HCT116 (cell line): ENCODE measurements around the gene LSM10. TPM values are rescaled to one million over a fixed set of nuclear protein-coding genes. Genes with fewer than 3 reads are reported as not detected.

Source experiments
- ATAC-seq: fragments of 200-7000 bp; cut with Tn5 transposase; 2 replicates; pipeline ENCODE4 v1.9.1; 2020; ENCODE audit warnings: mild to moderate bottlenecking, moderate library complexity
- BruUV-seq: library from RNA; stranded (reverse); fragments of 400-500 nt; replicated peaks from 2 replicates; lab custom pipeline; 2021; lab: Mats Ljungman, UMichigan
- CTCF ChIA-PET: fragments of 300-600 bp; sonication (Branson Sonifier 250); formaldehyde crosslinking; loops from one replicate; lab custom pipeline; 2021; ENCODE audit warnings: antibody characterized with exemption; lab: Charles Lee
- POLR2A ChIA-PET: fragments of 300-600, 350-600 bp; sonication (Branson Sonifier 250); formaldehyde crosslinking; loops from one replicate; lab custom pipeline; 2021; ENCODE audit warnings: antibody characterized with exemption; lab: Charles Lee
- RAD21 ChIA-PET, 2 experiments: fragments of 300-600 bp; sonication (Branson Sonifier 250); formaldehyde crosslinking; loops; one replicate each; lab custom pipeline; 2023; ENCODE audit warnings: low total read pairs in 2 of 2; ENCODE audit not compliant: uncharacterized antibody in 2 of 2, unreplicated experiment in 2 of 2, low non-redundant PET in 1 of 2; lab: Charles Lee
- DNase-seq: peaks from one replicate; pipeline ENCODE4 v3.0.0-alpha.2; 2010; ENCODE audit warnings: low read depth, low spot score
- H2AFZ ChIP-seq: fragments of 200-600 bp; shearing (Covaris generic), sonication (generic); 2 replicates; pipeline ENCODE4 v1.6.1; 2017; ENCODE audit warnings: low read depth, mixed run types, mixed read lengths, antibody characterized with exemption, low read length; ENCODE audit not compliant: poor library complexity, severe bottlenecking
- H3K27ac ChIP-seq: 2 replicates; pipeline ENCODE4 v1.5.1; 2012; ENCODE audit warnings: low read depth, low read length
- H3K27me3 ChIP-seq: fragments of 200-600 bp; sonication (generic); 2 replicates; pipeline ENCODE4 v1.6.1; 2016; ENCODE audit warnings: mixed run types, low read length, mixed read lengths; ENCODE audit not compliant: insufficient read depth
- H3K36me3 ChIP-seq, 2 experiments: fragments of 200-500 bp in 1 of 2; fragments of 200-600 bp in 1 of 2; sonication (Bioruptor generic) in 1 of 2; sonication (generic) in 1 of 2; 2 replicates each; pipeline versions ENCODE4 v1.5.1 to v1.6.1; 2014 to 2016; ENCODE audit warnings: low read length in 2 of 2, inconsistent platforms in 1 of 2, mixed read lengths in 1 of 2, mixed run types in 1 of 2; ENCODE audit not compliant: insufficient read depth in 2 of 2, control insufficient read depth in 1 of 2
- H3K4me1 ChIP-seq, 2 experiments: fragments of 200-600 bp in 1 of 2; sonication (generic) in 1 of 2; 2 replicates each; pipeline versions ENCODE4 v1.5.1 to v1.6.1; 2012 to 2017; ENCODE audit warnings: low read length in 2 of 2, inconsistent platforms in 1 of 2, mild to moderate bottlenecking in 1 of 2, mixed read lengths in 1 of 2, mixed run types in 1 of 2, moderate library complexity in 1 of 2; ENCODE audit not compliant: insufficient read depth in 2 of 2, control insufficient read depth in 1 of 2
- H3K4me2 ChIP-seq: fragments of 200-600 bp; sonication (generic); 2 replicates; pipeline ENCODE4 v1.6.1; 2017; ENCODE audit warnings: mixed run types, low read length, mixed read lengths
- H3K4me3 ChIP-seq, 2 experiments: fragments of 200-600 bp in 1 of 2; sonication (generic) in 1 of 2; replicated peaks in 1 of 2; 2 replicates each; pipeline ENCODE4 v1.5.1; 2011 to 2016; ENCODE audit warnings: low read length in 2 of 2, control low read depth in 1 of 2, low read depth in 1 of 2, mild to moderate bottlenecking in 1 of 2, mixed read lengths in 1 of 2, mixed run types in 1 of 2
- H3K79me2 ChIP-seq: fragments of 200-600 bp; sonication (generic); 2 replicates; pipeline ENCODE4 v1.6.1; 2017; ENCODE audit warnings: mild to moderate bottlenecking, mixed run types, low read length, moderate library complexity, mixed read lengths; ENCODE audit not compliant: insufficient read depth
- H3K9ac ChIP-seq: fragments of 200-600 bp; sonication (generic); 2 replicates; pipeline ENCODE4 v1.6.1; 2016; ENCODE audit warnings: low read length, mixed read lengths
- H3K9me2 ChIP-seq: fragments of 200-600 bp; sonication (generic), shearing (Covaris generic); 2 replicates; pipeline ENCODE4 v1.6.1; 2017; ENCODE audit warnings: mixed run types, mild to moderate bottlenecking, moderate library complexity; ENCODE audit not compliant: insufficient read depth
- H3K9me3 ChIP-seq, 2 experiments: fragments of 200-500 bp in 1 of 2; fragments of 200-600 bp in 1 of 2; sonication (Bioruptor generic) in 1 of 2; sonication (generic) in 1 of 2; 2 replicates each; pipeline ENCODE4 v1.6.1; 2014 to 2017; ENCODE audit warnings: low read length in 2 of 2, mixed read lengths in 2 of 2, inconsistent platforms in 1 of 2, low read depth in 1 of 2, mild to moderate bottlenecking in 1 of 2, mixed run types in 1 of 2, moderate library complexity in 1 of 2; ENCODE audit not compliant: control insufficient read depth in 1 of 2, insufficient read depth in 1 of 2
- H4K20me1 ChIP-seq: fragments of 200-600 bp; sonication (generic), shearing (Covaris generic); 2 replicates; pipeline ENCODE4 v1.6.1; 2017; ENCODE audit warnings: mixed run types, mild to moderate bottlenecking, moderate library complexity; ENCODE audit not compliant: insufficient read depth
- CEBPB ChIP-seq: IDR thresholded peaks from 2 replicates; pipeline ENCODE4 v1.6.1; 2012; ENCODE audit warnings: low read depth
- ELF1 ChIP-seq: IDR thresholded peaks from 2 replicates; pipeline ENCODE4 v1.6.1; 2012; ENCODE audit warnings: low read depth, borderline replicate concordance
- EZH2phosphoT487 ChIP-seq: fragments of 200-600 bp; IDR thresholded peaks from 2 replicates; pipeline ENCODE4 v1.6.1; 2018; ENCODE audit warnings: antibody characterized with exemption, borderline replicate concordance
- JUND ChIP-seq: IDR thresholded peaks from 2 replicates; pipeline ENCODE4 v1.6.1; 2012
- POLR2A ChIP-seq: IDR thresholded peaks from 2 replicates; pipeline ENCODE4 v1.7.0; 2011; ENCODE audit warnings: borderline replicate concordance; ENCODE audit not compliant: insufficient read depth, insufficient read length; ENCODE audit errors: extremely low read depth
- SIN3A ChIP-seq: IDR thresholded peaks from 2 replicates; pipeline ENCODE4 v1.6.1; 2012; ENCODE audit warnings: low read depth
- SP1 ChIP-seq: IDR thresholded peaks from 2 replicates; pipeline ENCODE4 v1.6.1; 2012; ENCODE audit warnings: low read depth
- SRF ChIP-seq: IDR thresholded peaks from 2 replicates; pipeline ENCODE4 v1.6.1; 2012; ENCODE audit warnings: low read depth
- TCF7L2 ChIP-seq: IDR thresholded peaks from 2 replicates; pipeline ENCODE4 v1.7.0; 2011; ENCODE audit warnings: borderline replicate concordance, inconsistent platforms; ENCODE audit not compliant: insufficient read depth, insufficient read length; ENCODE audit errors: extremely low read depth
- YY1 ChIP-seq: IDR thresholded peaks from 2 replicates; pipeline ENCODE4 v1.6.1; 2011; ENCODE audit warnings: low read length, low read depth, moderate library complexity, mild to moderate bottlenecking; ENCODE audit not compliant: insufficient replicate concordance; ENCODE audit errors: extremely low read depth
- intact Hi-C: fragments of 100-400 bp; cut with micrococcal nuclease; formaldehyde crosslinking; loops from 2 replicates; pipeline ENCODE4 v1.10.0; 2022
- total RNA-seq: library from RNA; stranded (reverse); gene quantifications from one replicate; pipeline ENCODE4 v1.2.1, GENCODE V29; 2021; ENCODE audit not compliant: unreplicated experiment
- TF ChIP-seq, protein P1 (sequence below): IDR thresholded peaks from 2 replicates; pipeline ENCODE4 v1.6.1; 2012; ENCODE audit warnings: low read depth

Gene LSM10
- total RNA-seq, 1 experiment from 2014 or later: 49.5 TPM

DNA sequence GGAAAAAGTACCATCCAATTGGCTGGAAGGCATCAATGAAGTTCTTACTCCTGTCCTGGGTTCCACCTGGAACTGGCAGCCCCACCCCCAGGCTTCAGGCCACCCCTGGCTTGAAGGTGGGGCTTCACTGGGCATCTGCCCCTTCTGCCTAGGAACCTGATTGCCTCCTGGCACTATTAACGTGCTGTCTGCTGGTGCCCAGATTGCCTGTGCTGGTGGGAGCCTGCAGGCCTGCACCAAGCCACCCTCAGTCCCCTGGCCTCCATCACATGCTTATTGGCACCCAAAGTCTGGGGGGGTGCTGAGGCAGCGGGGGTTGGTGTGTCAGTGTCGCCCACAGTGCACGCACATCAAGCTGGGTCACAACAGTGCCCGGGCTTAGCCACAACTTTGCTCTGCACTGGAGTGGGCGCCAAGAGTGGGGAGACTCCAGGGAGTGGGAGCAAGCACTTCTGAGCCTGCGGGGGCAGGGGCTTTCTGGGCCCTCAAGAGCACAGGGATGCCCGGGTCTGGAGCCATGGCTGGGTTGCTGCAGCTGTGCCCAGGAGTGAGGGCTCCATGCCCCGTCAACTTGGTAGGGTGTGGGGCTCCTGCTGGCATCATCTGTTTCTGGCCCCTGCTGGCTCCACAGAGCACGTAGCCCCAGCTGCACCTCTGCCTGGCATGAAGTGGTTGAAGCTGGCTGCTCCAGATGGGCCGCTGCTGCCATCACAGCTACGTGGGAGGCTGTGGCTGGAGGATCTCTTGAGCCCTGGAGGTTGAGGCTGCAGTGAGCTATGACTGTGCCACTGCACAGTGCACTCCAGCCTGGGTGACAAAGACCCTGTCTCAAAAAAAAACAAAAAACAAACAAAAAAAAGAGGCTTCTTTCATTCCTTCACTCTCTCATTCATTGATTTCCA lies 4.1 kb upstream of the LSM10 start:
- no peaks in the 10 kb centered on the region for H3K27me3 ChIP-seq
- peak overlapping the region; percentile 78 to 79 for H3K4me3 ChIP-seq
- H4K20me1 ChIP-seq: no peaks in the 10 kb centered on the region
- DNase-seq (no peak), ATAC-seq (no peak)
- peak overlapping the region; percentile 74 for H3K27ac ChIP-seq
- peak overlapping the region; percentile 96 for H3K4me2 ChIP-seq
- TF ChIP-seq YY1: no peak
- TF ChIP-seq CEBPB: no peak
- no peak for TF ChIP-seq SP1
- TF ChIP-seq, protein P1, sequence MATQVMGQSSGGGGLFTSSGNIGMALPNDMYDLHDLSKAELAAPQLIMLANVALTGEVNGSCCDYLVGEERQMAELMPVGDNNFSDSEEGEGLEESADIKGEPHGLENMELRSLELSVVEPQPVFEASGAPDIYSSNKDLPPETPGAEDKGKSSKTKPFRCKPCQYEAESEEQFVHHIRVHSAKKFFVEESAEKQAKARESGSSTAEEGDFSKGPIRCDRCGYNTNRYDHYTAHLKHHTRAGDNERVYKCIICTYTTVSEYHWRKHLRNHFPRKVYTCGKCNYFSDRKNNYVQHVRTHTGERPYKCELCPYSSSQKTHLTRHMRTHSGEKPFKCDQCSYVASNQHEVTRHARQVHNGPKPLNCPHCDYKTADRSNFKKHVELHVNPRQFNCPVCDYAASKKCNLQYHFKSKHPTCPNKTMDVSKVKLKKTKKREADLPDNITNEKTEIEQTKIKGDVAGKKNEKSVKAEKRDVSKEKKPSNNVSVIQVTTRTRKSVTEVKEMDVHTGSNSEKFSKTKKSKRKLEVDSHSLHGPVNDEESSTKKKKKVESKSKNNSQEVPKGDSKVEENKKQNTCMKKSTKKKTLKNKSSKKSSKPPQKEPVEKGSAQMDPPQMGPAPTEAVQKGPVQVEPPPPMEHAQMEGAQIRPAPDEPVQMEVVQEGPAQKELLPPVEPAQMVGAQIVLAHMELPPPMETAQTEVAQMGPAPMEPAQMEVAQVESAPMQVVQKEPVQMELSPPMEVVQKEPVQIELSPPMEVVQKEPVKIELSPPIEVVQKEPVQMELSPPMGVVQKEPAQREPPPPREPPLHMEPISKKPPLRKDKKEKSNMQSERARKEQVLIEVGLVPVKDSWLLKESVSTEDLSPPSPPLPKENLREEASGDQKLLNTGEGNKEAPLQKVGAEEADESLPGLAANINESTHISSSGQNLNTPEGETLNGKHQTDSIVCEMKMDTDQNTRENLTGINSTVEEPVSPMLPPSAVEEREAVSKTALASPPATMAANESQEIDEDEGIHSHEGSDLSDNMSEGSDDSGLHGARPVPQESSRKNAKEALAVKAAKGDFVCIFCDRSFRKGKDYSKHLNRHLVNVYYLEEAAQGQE: no peak
- TF ChIP-seq SRF: no peak
- TF ChIP-seq ELF1: no peak
- TF ChIP-seq TCF7L2: no peak
- no peak for TF ChIP-seq JUND
- TF ChIP-seq POLR2A: no peak
- TF ChIP-seq SIN3A: no peak
- no peak for TF ChIP-seq EZH2phosphoT487
- no peaks in the 10 kb centered on the region for H3K36me3 ChIP-seq
- peaks cover 7% of the 10 kb centered on the region for H3K79me2 ChIP-seq
- no peak overlapping the region for H2AFZ ChIP-seq
- peak overlapping the region; percentile 83 for H3K9ac ChIP-seq
- POLR2A ChIA-PET: interaction anchor here (1.0 to 7.4 kb wide), 12 partner anchors 7 to 104 kb away, joined by 3 to 219 read pairs (median 4); partner anchors contain the start of genes EVA1B, OSCP1 and STK40
- CTCF ChIA-PET: interaction anchor here (0.9 to 2.3 kb wide), 4 partner anchors 15 to 33 kb away, joined by 3 to 7 read pairs (median 4); partner anchors contain the start of gene STK40
- RAD21 ChIA-PET: no interaction called here
- H3K9me3 ChIP-seq: no peaks in the 10 kb centered on the region
- intact Hi-C loops: loop anchor here (1.0 kb wide), 1 partner anchor 16 kb away; no protein-coding TSS in a partner anchor
- TSS peak; percentile 48 for BruUV-seq
- peaks cover 16 to 28% of the 10 kb centered on the region in 2 experiments for H3K4me1 ChIP-seq
- H3K9me2 ChIP-seq: no peaks in the 10 kb centered on the region
